SK-N-SH treated with all-trans-retinoic acid at 6 μM for 48 hours (cell line): ENCODE measurements around the gene SPINK4.

Experiments used
- ATAC-seq: fragments of 200-7000 bp; cut with Tn5 transposase; 3 replicates; pipeline ENCODE4 v1.9.1; 2020; ENCODE audit warnings: mild to moderate bottlenecking, moderate library complexity
- ARNTL ChIP-seq: fragments of 450-650 bp; formaldehyde crosslinking; IDR thresholded peaks from 2 replicates; pipeline ENCODE4 v1.5.0; 2020; ENCODE audit warnings: low read depth, mild to moderate bottlenecking, moderate library complexity, borderline replicate concordance
- BACH2 ChIP-seq: fragments of 250-450 bp; sonication (Bioruptor Pico); IDR thresholded peaks from 2 replicates; pipeline ENCODE4 v1.9.0; 2021; ENCODE audit warnings: mild to moderate bottlenecking, borderline replicate concordance
- CSDC2 ChIP-seq: fragments of 250-450 bp; sonication (Bioruptor Pico); IDR thresholded peaks from 2 replicates; pipeline ENCODE4 v1.5.0; 2020; ENCODE audit warnings: mild to moderate bottlenecking, moderate library complexity
- ESRRG ChIP-seq: fragments of 250-450 bp; sonication (Bioruptor Pico); IDR thresholded peaks from 2 replicates; pipeline ENCODE4 v1.6.1; 2021; ENCODE audit warnings: mild to moderate bottlenecking
- GLIS3 ChIP-seq: fragments of 250-450 bp; sonication (Bioruptor Pico); IDR thresholded peaks from 2 replicates; pipeline ENCODE4 v1.5.0; 2020; ENCODE audit warnings: mild to moderate bottlenecking, moderate library complexity
- ISL1 ChIP-seq: fragments of 250-450 bp; sonication (Bioruptor Pico); IDR thresholded peaks from 2 replicates; pipeline ENCODE4 v2.1.2; 2022; ENCODE audit warnings: mild to moderate bottlenecking, moderate library complexity
- OSR1 ChIP-seq: fragments of 250-450 bp; sonication (Bioruptor Pico); IDR thresholded peaks from 2 replicates; pipeline ENCODE4 v1.8.0; 2022; ENCODE audit warnings: moderate library complexity, mild to moderate bottlenecking, inconsistent platforms
- PPARA ChIP-seq: fragments of 250-450 bp; sonication (Bioruptor Pico); IDR thresholded peaks from 2 replicates; pipeline ENCODE4 v1.5.0; 2020; ENCODE audit warnings: mild to moderate bottlenecking, borderline replicate concordance
- RARB ChIP-seq: fragments of 250-450 bp; sonication (Bioruptor Pico); IDR thresholded peaks from 2 replicates; pipeline ENCODE4 v1.8.0; 2021; ENCODE audit warnings: mild to moderate bottlenecking, moderate library complexity
- TCF4 ChIP-seq: fragments of 250-450 bp; sonication (Bioruptor Pico); IDR thresholded peaks from 2 replicates; pipeline ENCODE4 v1.8.0; 2021; ENCODE audit warnings: mild to moderate bottlenecking, moderate library complexity, borderline replicate concordance
- TOX ChIP-seq: fragments of 250-450 bp; sonication (Bioruptor Pico); IDR thresholded peaks from 2 replicates; pipeline ENCODE4 v1.8.0; 2021; ENCODE audit warnings: mild to moderate bottlenecking, moderate library complexity, borderline replicate concordance
- ZC3H10 ChIP-seq: fragments of 250-450 bp; sonication (Bioruptor Pico); IDR thresholded peaks from 2 replicates; pipeline ENCODE4 v1.5.1; 2021; ENCODE audit warnings: mild to moderate bottlenecking, moderate library complexity
- ZFP3 ChIP-seq: fragments of 250-450 bp; sonication (Bioruptor Pico); IDR thresholded peaks from 2 replicates; pipeline ENCODE4 v1.5.0; 2020; ENCODE audit warnings: mild to moderate bottlenecking, moderate library complexity
- ZFP30 ChIP-seq: fragments of 450-650 bp; formaldehyde crosslinking; IDR thresholded peaks from 2 replicates; pipeline ENCODE4 v1.5.0; 2022; ENCODE audit warnings: mild to moderate bottlenecking, moderate library complexity
- ZNF565 ChIP-seq: fragments of 450-650 bp; formaldehyde crosslinking; conservative IDR thresholded peaks from 2 replicates; pipeline ENCODE4 v1.5.0; 2020; ENCODE audit warnings: low read depth, mild to moderate bottlenecking, moderate library complexity
- ZNF70 ChIP-seq: fragments of 450-650 bp; formaldehyde crosslinking; IDR thresholded peaks from 2 replicates; pipeline ENCODE4 v1.5.0; 2020; ENCODE audit warnings: mild to moderate bottlenecking, moderate library complexity
- ZNF8 ChIP-seq: fragments of 450-650 bp; formaldehyde crosslinking; IDR thresholded peaks from 2 replicates; pipeline ENCODE4 v1.5.0; 2020; ENCODE audit warnings: mild to moderate bottlenecking, moderate library complexity
- TF ChIP-seq, protein P1 (sequence below): fragments of 250-450 bp; sonication (Bioruptor Pico); IDR thresholded peaks from 2 replicates; pipeline ENCODE4 v1.8.0; 2021; ENCODE audit warnings: low read depth, mild to moderate bottlenecking, moderate library complexity, borderline replicate concordance
- TF ChIP-seq, protein P2 (sequence below): fragments of 250-450 bp; sonication (Bioruptor Pico); IDR thresholded peaks from 2 replicates; pipeline ENCODE4 v1.8.0; 2020; ENCODE audit warnings: mild to moderate bottlenecking, moderate library complexity, borderline replicate concordance
- TF ChIP-seq, protein P3 (sequence below): fragments of 250-450 bp; sonication (Bioruptor Pico); IDR thresholded peaks from 2 replicates; pipeline ENCODE4 v1.5.1; 2021; ENCODE audit warnings: mild to moderate bottlenecking, moderate library complexity
- TF ChIP-seq, protein P4 (sequence below): fragments of 250-450 bp; sonication (Bioruptor Pico); IDR thresholded peaks from 2 replicates; pipeline ENCODE4 v1.5.0; 2020; ENCODE audit warnings: mild to moderate bottlenecking, moderate library complexity
- TF ChIP-seq, protein P5 (sequence below): fragments of 250-450 bp; sonication (Bioruptor Pico); IDR thresholded peaks from 2 replicates; pipeline ENCODE4 v1.5.1; 2020; ENCODE audit warnings: low read depth, mild to moderate bottlenecking, moderate library complexity

Gene SPINK4

DNA sequence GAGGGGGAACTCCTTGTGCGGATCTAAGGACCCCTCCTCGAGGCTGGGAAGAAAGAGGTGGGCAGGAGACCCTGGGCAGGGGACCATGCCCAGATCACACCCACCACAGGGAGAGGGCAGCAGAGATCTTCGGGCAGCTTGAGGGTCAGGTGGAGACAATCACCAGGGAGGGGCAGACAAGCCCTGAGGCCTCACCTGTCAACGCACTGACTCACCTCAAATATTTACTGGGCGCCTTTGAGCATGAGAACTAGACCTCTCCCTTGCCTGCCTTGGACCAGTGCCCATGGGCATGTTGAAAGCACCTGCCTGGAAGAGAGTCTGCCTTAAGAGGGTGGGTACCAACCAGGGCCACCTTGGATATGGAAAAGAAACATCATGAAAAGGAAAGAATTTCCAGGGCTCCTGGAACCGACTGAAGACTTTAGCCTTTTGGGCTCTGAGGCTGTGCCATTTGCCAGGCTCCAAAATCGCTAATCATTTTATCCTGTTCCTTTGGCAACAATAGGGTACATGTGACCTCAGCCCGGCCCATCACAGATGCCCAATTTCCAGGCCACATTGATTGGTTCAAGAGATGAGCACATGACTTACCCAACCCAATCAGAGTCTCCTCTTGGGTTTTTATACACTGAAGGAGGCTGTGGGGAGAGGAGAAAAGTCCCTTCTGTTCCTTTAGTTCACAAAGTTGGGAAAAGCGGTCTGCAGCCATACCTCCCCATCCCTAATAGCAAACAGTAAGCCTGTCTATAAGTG, 10.4 kb upstream of the SPINK4 start:
- TF ChIP-seq ZFP30 (CRISPR knock-in tag): no peak
- no peak for TF ChIP-seq GLIS3 (CRISPR knock-in tag)
- no peak for TF ChIP-seq ZC3H10 (CRISPR knock-in tag)
- TF ChIP-seq ZNF70 (CRISPR knock-in tag): no peak
- no peak for TF ChIP-seq ESRRG (CRISPR knock-in tag)
- TF ChIP-seq PPARA (CRISPR knock-in tag): no peak
- TF ChIP-seq ZNF8: no peak
- TF ChIP-seq BACH2: no peak
- TF ChIP-seq OSR1 (CRISPR knock-in tag): no peak
- TF ChIP-seq ISL1 (CRISPR knock-in tag): no peak
- TF ChIP-seq, protein P1, sequence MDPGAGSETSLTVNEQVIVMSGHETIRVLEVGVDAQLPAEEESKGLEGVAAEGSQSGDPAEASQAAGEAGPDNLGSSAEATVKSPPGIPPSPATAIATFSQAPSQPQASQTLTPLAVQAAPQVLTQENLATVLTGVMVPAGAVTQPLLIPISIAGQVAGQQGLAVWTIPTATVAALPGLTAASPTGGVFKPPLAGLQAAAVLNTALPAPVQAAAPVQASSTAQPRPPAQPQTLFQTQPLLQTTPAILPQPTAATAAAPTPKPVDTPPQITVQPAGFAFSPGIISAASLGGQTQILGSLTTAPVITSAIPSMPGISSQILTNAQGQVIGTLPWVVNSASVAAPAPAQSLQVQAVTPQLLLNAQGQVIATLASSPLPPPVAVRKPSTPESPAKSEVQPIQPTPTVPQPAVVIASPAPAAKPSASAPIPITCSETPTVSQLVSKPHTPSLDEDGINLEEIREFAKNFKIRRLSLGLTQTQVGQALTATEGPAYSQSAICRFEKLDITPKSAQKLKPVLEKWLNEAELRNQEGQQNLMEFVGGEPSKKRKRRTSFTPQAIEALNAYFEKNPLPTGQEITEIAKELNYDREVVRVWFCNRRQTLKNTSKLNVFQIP (CRISPR knock-in tag): no peak
- TF ChIP-seq, protein P2, sequence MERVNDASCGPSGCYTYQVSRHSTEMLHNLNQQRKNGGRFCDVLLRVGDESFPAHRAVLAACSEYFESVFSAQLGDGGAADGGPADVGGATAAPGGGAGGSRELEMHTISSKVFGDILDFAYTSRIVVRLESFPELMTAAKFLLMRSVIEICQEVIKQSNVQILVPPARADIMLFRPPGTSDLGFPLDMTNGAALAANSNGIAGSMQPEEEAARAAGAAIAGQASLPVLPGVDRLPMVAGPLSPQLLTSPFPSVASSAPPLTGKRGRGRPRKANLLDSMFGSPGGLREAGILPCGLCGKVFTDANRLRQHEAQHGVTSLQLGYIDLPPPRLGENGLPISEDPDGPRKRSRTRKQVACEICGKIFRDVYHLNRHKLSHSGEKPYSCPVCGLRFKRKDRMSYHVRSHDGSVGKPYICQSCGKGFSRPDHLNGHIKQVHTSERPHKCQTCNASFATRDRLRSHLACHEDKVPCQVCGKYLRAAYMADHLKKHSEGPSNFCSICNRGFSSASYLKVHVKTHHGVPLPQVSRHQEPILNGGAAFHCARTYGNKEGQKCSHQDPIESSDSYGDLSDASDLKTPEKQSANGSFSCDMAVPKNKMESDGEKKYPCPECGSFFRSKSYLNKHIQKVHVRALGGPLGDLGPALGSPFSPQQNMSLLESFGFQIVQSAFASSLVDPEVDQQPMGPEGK (CRISPR knock-in tag): no peak
- TF ChIP-seq, protein P3, sequence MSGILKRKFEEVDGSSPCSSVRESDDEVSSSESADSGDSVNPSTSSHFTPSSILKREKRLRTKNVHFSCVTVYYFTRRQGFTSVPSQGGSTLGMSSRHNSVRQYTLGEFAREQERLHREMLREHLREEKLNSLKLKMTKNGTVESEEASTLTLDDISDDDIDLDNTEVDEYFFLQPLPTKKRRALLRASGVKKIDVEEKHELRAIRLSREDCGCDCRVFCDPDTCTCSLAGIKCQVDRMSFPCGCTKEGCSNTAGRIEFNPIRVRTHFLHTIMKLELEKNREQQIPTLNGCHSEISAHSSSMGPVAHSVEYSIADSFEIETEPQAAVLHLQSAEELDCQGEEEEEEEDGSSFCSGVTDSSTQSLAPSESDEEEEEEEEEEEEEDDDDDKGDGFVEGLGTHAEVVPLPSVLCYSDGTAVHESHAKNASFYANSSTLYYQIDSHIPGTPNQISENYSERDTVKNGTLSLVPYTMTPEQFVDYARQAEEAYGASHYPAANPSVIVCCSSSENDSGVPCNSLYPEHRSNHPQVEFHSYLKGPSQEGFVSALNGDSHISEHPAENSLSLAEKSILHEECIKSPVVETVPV (CRISPR knock-in tag): no peak
- TF ChIP-seq ZFP3: no peak
- TF ChIP-seq, all 23 proteins: peak for 0
- no peak for ATAC-seq

- no peak for TF ChIP-seq ARNTL (CRISPR knock-in tag)
- no peak for ATAC-seq
These were observed 9.0 kb upstream of the SPINK4 start for GRCh38 chr9:33230756-33231622.

DNA sequence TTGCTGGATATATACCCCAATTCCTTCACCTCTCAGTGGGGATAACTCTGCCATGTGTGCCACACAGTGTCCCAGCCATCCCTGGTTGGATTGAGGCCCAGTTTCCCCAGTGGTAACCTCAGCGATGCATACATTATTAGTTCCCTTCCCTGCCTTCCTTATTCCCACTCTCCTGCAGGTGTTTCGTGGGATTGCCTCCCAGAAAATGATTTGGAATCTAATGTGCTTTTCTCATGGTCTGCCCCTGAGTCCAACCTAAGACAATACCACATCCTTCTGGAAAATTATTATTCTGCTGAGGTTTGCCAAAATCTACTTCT, 8.4 kb upstream of the SPINK4 start:
- no peak for ATAC-seq
- no peak for TF ChIP-seq ISL1 (CRISPR knock-in tag)
- TF ChIP-seq BACH2: no peak
- no peak for TF ChIP-seq RARB (CRISPR knock-in tag)
- TF ChIP-seq ZNF8: no peak
- TF ChIP-seq, protein P4, sequence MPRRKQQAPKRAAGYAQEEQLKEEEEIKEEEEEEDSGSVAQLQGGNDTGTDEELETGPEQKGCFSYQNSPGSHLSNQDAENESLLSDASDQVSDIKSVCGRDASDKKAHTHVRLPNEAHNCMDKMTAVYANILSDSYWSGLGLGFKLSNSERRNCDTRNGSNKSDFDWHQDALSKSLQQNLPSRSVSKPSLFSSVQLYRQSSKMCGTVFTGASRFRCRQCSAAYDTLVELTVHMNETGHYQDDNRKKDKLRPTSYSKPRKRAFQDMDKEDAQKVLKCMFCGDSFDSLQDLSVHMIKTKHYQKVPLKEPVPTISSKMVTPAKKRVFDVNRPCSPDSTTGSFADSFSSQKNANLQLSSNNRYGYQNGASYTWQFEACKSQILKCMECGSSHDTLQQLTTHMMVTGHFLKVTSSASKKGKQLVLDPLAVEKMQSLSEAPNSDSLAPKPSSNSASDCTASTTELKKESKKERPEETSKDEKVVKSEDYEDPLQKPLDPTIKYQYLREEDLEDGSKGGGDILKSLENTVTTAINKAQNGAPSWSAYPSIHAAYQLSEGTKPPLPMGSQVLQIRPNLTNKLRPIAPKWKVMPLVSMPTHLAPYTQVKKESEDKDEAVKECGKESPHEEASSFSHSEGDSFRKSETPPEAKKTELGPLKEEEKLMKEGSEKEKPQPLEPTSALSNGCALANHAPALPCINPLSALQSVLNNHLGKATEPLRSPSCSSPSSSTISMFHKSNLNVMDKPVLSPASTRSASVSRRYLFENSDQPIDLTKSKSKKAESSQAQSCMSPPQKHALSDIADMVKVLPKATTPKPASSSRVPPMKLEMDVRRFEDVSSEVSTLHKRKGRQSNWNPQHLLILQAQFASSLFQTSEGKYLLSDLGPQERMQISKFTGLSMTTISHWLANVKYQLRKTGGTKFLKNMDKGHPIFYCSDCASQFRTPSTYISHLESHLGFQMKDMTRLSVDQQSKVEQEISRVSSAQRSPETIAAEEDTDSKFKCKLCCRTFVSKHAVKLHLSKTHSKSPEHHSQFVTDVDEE (CRISPR knock-in tag): no peak
- no peak for TF ChIP-seq ZFP3
- no peak for TF ChIP-seq TCF4 (CRISPR knock-in tag)
- no peak for TF ChIP-seq ZC3H10 (CRISPR knock-in tag)
- TF ChIP-seq CSDC2: no peak
- TF ChIP-seq, protein P5, sequence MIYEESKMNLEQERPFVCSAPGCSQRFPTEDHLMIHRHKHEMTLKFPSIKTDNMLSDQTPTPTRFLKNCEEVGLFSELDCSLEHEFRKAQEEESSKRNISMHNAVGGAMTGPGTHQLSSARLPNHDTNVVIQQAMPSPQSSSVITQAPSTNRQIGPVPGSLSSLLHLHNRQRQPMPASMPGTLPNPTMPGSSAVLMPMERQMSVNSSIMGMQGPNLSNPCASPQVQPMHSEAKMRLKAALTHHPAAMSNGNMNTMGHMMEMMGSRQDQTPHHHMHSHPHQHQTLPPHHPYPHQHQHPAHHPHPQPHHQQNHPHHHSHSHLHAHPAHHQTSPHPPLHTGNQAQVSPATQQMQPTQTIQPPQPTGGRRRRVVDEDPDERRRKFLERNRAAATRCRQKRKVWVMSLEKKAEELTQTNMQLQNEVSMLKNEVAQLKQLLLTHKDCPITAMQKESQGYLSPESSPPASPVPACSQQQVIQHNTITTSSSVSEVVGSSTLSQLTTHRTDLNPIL (CRISPR knock-in tag): no peak
- TF ChIP-seq ZFP30 (CRISPR knock-in tag): no peak
- TF ChIP-seq ESRRG (CRISPR knock-in tag): no peak
- no peak for TF ChIP-seq ZNF565 (CRISPR knock-in tag)
- TF ChIP-seq TOX: no peak
- TF ChIP-seq, protein P1 (CRISPR knock-in tag): no peak
- no peak for TF ChIP-seq ARNTL (CRISPR knock-in tag)
- TF ChIP-seq, protein P2 (CRISPR knock-in tag): no peak
- TF ChIP-seq, all 23 proteins: peak for 0
